KMS-11 (cell line): ENCODE data around the gene ANXA8L1.
"Not testable (repeated sequence)": the region's sequence is repeated elsewhere in the genome, so short reads cannot be mapped to it uniquely, and the experiment has no call there.

ENCODE experiments used
- H2AFZ ChIP-seq: fragments of 200-600 bp; sonication (generic); 2 replicates; pipeline ENCODE4 v1.6.1; 2016; ENCODE audit warnings: antibody characterized with exemption, mixed run types, low read depth
- H3K27ac ChIP-seq: fragments of 200-600 bp; sonication (generic); 2 replicates; pipeline ENCODE4 v1.6.1; 2016; ENCODE audit warnings: mild to moderate bottlenecking, mixed run types
- H3K27me3 ChIP-seq: fragments of 200-600 bp; sonication (generic); 2 replicates; pipeline ENCODE4 v1.6.1; 2017; ENCODE audit warnings: mild to moderate bottlenecking, low read depth, mixed run types, moderate library complexity; ENCODE audit not compliant: insufficient read depth
- H3K36me3 ChIP-seq: fragments of 200-600 bp; sonication (generic); 2 replicates; pipeline ENCODE4 v1.6.1; 2017; ENCODE audit warnings: mild to moderate bottlenecking, mixed run types; ENCODE audit not compliant: insufficient read depth
- H3K4me1 ChIP-seq: fragments of 200-600 bp; sonication (generic); 2 replicates; pipeline ENCODE4 v1.6.1; 2016; ENCODE audit warnings: mild to moderate bottlenecking, low read depth, mixed run types; ENCODE audit not compliant: poor library complexity, severe bottlenecking
- H3K4me2 ChIP-seq: fragments of 200-600 bp; sonication (generic); 2 replicates; pipeline ENCODE4 v1.7.0; 2016; ENCODE audit warnings: mild to moderate bottlenecking, mixed run types
- H3K4me3 ChIP-seq: fragments of 200-600 bp; sonication (generic); IDR thresholded peaks from 2 replicates; pipeline ENCODE4 v1.6.1; 2017; ENCODE audit warnings: low read depth, low read length, mixed read lengths; ENCODE audit not compliant: insufficient read depth
- H3K79me2 ChIP-seq: fragments of 200-600 bp; sonication (generic); 2 replicates; pipeline ENCODE4 v1.6.1; 2016; ENCODE audit warnings: low read depth, mixed run types; ENCODE audit not compliant: insufficient read depth
- H3K9ac ChIP-seq: fragments of 200-600 bp; sonication (generic); 2 replicates; pipeline ENCODE4 v1.6.1; 2016; ENCODE audit warnings: mild to moderate bottlenecking, mixed run types
- H4K20me1 ChIP-seq: fragments of 200-600 bp; sonication (generic); 2 replicates; pipeline ENCODE4 v1.6.1; 2016; ENCODE audit warnings: mild to moderate bottlenecking, mixed run types; ENCODE audit not compliant: insufficient read depth

Gene ANXA8L1

DNA sequence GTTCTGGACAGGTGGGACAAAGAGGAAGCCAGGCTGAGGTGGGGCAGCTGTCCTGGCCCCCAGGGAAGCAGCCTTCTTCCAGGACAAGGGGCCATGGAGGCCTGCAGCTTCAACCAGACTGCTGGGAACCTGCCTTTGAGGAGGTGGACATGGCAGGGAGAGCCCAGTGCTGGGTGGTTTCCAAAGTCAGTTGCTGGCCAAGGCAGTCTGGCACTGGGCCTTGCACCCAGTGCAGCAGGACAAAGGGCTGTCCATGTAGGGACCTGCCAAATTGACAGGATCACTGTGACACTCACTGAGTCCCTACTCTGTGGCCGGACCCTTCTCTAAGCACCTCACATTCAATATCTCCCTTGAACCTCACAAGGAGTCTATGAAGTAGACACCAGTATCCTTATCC is 1.4 kb downstream of the ANXA8L1 start:
- H3K27ac ChIP-seq = not testable (repeated sequence)

DNA sequence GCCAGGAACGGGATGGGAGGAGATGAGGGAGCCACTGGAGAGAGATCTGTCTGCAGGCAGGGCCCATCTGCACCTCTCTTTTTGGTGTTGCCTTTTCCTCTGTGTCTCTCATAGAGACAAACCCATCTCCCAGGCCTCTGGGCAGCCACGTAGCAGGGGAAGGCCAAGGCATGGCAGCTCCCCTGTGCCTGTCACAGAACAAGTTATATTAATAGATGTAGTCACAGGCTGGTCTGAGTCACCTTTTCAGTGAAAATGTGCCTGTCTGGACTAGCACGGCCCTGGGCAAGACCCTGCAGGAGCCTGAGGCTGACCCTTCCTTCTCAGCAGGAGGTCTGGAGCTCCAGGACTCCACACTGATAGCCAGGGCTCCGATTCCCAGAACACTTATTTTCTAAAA is 2.1 kb downstream of the ANXA8L1 start:
- not testable (repeated sequence) for H3K79me2 ChIP-seq, H3K9ac ChIP-seq, H3K4me3 ChIP-seq, H3K4me2 ChIP-seq, H3K4me1 ChIP-seq, H3K27me3 ChIP-seq, H2AFZ ChIP-seq, H3K27ac ChIP-seq, H4K20me1 ChIP-seq, H3K36me3 ChIP-seq

More for the DNA sequence above, 1.4 kb downstream of the ANXA8L1 start:
- H2AFZ ChIP-seq, H3K4me3 ChIP-seq, H4K20me1 ChIP-seq, H3K36me3 ChIP-seq, H3K9ac ChIP-seq, H3K4me2 ChIP-seq, H3K4me1 ChIP-seq, H3K27me3 ChIP-seq, H3K79me2 ChIP-seq: not testable (repeated sequence)

DNA sequence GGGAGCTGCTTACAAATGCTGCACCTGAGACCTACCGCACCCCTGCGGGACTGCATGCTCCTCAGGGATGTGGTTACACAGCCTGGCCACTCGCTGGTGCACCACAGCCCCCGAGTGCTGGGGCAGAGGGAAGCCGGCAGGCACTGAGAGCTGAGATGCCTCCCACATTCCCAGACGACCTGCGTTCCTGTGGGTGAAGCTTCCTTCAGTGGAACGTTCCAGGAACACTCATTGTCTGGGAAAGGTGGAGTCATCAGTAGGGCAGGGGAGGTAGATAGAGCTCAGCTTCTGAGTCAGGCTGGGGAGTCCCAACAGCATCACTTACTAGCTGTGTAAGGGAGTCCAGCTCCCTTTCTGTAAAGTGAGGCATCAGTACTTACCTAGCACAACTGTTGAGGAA is 2.5 kb downstream of the ANXA8L1 start:
- not testable (repeated sequence) for H3K9ac ChIP-seq, H3K27me3 ChIP-seq, H3K4me3 ChIP-seq, H3K27ac ChIP-seq, H2AFZ ChIP-seq, H3K36me3 ChIP-seq, H4K20me1 ChIP-seq, H3K4me1 ChIP-seq, H3K4me2 ChIP-seq, H3K79me2 ChIP-seq

DNA sequence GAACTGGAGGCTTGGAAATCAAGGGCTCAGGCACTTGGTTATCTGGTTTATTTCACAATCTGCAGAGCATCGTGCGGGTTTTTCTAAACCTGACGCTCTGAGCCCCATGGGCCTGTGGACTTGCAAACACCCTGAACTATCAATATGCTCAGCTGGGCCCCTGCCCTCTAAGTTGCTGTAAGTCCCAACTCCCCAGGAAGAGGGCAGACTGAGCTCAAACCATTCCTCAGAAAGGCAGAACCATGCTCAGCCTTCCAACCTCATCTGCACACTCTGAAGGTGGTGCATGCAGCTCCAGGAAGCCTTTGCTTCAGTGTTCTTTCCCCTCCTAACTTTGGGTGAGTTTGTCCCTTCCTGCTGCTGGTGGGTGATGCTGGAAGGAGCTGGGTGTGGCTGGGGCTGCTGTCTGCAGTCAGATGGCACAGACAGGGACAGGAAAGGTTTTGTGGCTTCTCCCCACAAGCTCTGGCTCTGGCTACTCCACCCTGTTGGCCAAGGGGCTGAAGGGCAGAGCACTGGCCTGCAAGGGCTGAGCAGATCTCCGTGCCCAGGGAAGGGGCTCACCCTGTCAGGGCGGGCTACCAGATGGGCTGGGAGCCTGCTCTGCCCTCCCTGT is 3.8 kb downstream of the ANXA8L1 start:
- not testable (repeated sequence) for H3K4me3 ChIP-seq, H3K27ac ChIP-seq, H4K20me1 ChIP-seq, H3K4me1 ChIP-seq, H3K27me3 ChIP-seq, H2AFZ ChIP-seq, H3K9ac ChIP-seq, H3K79me2 ChIP-seq, H3K36me3 ChIP-seq, H3K4me2 ChIP-seq

DNA sequence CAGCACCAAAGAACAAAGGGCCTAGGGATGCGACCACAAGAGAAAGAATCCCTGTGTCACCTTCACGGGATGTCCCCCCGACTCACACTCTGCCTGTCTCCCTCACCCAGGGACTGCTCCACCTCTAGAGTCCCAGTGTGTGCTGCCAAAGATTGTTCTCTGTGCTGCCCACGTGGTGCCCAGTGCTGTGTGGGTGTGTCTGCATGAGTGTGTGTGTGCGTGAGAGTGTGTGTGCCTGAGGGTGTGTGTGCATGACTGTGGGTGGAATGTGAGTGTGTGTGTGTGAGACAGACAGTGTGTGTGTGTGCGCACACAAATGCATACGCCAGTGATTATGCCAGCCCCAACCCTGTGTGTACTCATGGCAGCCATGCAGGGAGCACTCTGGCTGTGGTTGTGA is 10.3 kb downstream of the ANXA8L1 start:
- H3K4me1 ChIP-seq, H3K27me3 ChIP-seq, H3K27ac ChIP-seq, H4K20me1 ChIP-seq, H3K4me2 ChIP-seq, H2AFZ ChIP-seq, H3K4me3 ChIP-seq, H3K36me3 ChIP-seq, H3K9ac ChIP-seq, H3K79me2 ChIP-seq: not testable (repeated sequence)

DNA sequence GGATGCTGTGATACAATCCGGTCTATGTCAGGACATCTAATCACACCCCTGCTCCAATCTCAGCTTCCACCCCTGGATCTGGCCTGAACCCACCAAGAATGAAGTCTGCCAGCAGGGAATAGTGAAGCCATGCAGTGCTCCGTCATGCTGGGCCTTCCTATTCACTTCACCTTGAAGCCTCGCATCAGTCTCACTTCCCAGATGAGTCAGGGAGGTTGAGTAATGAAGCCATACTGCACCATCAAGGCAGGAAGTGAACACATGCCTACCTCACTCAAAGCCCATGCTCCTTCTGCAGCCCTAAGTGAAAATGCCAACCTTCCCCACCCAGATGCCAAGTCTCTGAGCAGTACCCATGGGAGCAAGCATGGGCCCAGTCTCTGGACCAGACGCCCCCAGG is 11.1 kb downstream of the ANXA8L1 start:
- H3K4me3 ChIP-seq, H3K4me2 ChIP-seq, H2AFZ ChIP-seq, H3K79me2 ChIP-seq, H3K27ac ChIP-seq, H4K20me1 ChIP-seq, H3K4me1 ChIP-seq, H3K27me3 ChIP-seq, H3K9ac ChIP-seq, H3K36me3 ChIP-seq: not testable (repeated sequence)

DNA sequence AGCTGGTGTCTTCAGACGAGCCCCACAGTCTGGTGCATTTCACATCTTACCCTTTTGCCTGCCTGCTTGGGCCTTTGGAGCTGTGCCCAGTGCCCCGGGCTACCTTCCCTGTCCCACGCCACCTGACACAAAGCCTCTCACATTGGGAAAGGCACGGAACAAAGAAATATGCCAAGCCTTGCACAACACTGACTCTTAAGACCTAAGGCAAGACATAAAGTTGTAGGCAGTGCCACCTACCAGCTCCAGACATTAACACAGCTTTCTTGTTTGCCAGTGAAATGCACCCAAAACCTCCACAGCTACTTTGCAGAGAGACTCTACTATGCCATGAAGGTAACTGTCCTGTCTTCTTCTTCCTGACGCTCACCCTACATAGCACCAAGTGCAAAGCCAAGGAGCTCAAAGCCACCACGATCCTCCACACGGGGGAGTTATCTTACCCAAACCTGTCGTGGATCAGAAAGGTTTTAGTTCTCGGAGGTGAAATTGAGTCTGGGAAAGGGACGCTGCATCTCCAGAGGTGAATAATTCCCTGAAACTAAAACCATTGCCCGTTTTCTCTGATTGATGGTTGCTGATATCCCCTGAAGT is 11.8 kb downstream of the ANXA8L1 start:
- H3K27ac ChIP-seq, H3K4me1 ChIP-seq, H3K79me2 ChIP-seq, H3K9ac ChIP-seq, H4K20me1 ChIP-seq, H3K4me3 ChIP-seq, H3K36me3 ChIP-seq, H3K4me2 ChIP-seq, H2AFZ ChIP-seq, H3K27me3 ChIP-seq: not testable (repeated sequence)

DNA sequence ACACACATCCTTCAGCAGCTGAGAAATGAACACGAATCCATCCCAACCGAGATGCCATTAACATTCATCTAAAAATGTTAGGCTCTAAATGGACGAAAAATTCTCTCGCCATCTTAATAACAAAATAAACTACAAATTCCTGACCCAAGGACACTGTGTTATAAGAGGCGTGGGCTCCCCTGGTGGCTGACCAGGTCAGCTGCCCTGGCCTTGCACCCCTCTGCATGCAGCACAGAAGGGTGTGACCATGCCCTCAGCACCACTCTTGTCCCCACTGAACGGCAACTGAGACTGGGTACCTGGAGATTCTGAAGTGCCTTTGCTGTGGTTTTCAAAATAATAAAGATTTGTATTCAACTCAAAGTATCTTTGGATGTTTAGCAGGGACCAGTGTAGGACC is 15.8 kb downstream of the ANXA8L1 start:
- not testable (repeated sequence) for H3K4me3 ChIP-seq, H3K27me3 ChIP-seq, H4K20me1 ChIP-seq, H3K79me2 ChIP-seq, H3K27ac ChIP-seq, H3K4me1 ChIP-seq, H3K36me3 ChIP-seq, H3K4me2 ChIP-seq, H2AFZ ChIP-seq, H3K9ac ChIP-seq

DNA sequence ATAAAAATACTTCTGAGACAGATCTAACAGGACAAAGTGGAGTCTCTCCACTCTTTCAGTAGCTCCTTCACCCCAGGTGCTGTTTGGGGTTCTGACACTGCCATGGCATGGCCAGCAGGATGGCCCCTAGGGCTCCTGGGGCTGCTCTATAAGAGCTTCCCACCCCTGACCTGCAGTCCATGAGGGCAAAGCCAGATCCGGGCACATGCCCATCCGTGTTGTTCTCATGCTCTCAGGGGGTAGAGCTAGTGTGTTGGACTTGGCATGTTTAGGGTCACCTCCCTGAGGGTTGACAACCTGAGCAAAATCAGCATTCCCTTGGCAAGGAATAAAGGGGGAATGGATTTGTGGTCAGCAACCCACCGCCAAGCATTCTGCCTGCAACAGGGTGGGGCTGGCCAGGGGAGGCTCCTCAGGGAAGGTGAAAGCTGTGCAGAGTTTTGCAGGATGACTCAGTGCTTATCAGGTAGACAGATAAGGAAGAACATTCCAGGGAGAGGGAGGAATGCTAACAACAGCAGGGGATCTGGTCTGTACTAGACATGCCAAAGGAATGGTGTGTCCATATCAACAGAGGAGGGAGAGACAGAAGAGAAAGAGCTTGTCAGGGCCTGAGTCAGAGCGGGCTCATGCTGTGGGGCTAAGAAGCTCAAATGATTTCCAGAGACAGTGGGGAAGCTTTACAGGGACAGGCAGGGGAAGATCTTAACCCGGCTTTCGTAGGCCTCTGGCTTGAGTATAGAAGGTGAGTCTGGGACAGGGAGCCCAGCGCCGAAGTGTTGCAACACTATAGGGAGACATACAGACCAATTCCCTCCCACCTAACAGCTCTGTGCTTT is 21.1 kb downstream of the ANXA8L1 start:
- H3K9ac ChIP-seq, H3K36me3 ChIP-seq, H3K4me1 ChIP-seq, H3K27me3 ChIP-seq, H3K4me3 ChIP-seq, H3K79me2 ChIP-seq, H3K27ac ChIP-seq, H2AFZ ChIP-seq, H3K4me2 ChIP-seq, H4K20me1 ChIP-seq: not testable (repeated sequence)

DNA sequence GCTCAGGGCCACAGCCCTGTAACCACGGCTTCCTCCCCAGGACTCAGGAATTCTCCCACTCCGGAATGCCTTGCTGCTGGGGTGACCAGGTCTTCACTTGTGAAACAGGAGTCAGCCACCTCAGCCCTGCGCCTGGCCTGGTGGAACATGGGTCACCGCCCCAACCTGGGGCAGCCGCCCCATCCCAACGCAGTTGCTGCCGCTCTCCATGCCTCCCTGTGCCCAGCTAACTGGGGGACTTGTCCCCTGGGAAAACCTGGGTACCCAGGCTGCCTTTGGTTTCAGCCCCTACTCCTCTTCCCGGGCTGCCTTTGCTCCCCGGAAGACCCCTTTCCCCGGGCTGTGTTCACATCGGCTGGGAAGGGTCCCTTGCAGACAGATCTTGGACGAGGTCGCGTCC is 22.2 kb downstream of the ANXA8L1 start:
- H3K27ac ChIP-seq, H3K27me3 ChIP-seq, H3K36me3 ChIP-seq, H3K4me2 ChIP-seq, H3K4me1 ChIP-seq, H3K9ac ChIP-seq, H2AFZ ChIP-seq, H3K79me2 ChIP-seq, H4K20me1 ChIP-seq, H3K4me3 ChIP-seq: not testable (repeated sequence)
